ENCODE data around the gene ZFYVE26.

GRCh38 chr14:67748312-67748711 lies 68.1 kb downstream of the ZFYVE26 start:
- TF ChIP-seq, protein P1, sequence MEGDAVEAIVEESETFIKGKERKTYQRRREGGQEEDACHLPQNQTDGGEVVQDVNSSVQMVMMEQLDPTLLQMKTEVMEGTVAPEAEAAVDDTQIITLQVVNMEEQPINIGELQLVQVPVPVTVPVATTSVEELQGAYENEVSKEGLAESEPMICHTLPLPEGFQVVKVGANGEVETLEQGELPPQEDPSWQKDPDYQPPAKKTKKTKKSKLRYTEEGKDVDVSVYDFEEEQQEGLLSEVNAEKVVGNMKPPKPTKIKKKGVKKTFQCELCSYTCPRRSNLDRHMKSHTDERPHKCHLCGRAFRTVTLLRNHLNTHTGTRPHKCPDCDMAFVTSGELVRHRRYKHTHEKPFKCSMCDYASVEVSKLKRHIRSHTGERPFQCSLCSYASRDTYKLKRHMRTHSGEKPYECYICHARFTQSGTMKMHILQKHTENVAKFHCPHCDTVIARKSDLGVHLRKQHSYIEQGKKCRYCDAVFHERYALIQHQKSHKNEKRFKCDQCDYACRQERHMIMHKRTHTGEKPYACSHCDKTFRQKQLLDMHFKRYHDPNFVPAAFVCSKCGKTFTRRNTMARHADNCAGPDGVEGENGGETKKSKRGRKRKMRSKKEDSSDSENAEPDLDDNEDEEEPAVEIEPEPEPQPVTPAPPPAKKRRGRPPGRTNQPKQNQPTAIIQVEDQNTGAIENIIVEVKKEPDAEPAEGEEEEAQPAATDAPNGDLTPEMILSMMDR (IDR thresholded peaks at IDR 0.05; ENCODE audit: control extremely low read depth in 1 of 3, insufficient read depth in 1 of 3, low read depth in 1 of 3, low read length in 3 of 3): no peak
- TF ChIP-seq CHD2 (IDR thresholded peaks at IDR 0.05; ENCODE audit: low read length): no peak

All from H1 (cell line).